Lower leg skin (tissue), 4 donors: ENCODE results near the gene KNCN. TPM values are rescaled to one million over a fixed set of nuclear protein-coding genes. Genes with fewer than 3 reads are reported as not detected.

Source experiments
- DNase-seq, 2 donors: peaks; one replicate each; pipeline ENCODE4 v3.0.0-alpha.2; 2019; ENCODE audit warnings: low spot score in 2 of 2
- H3K4me3 ChIP-seq: fragments of 200-600 bp; sonication (generic); 2 replicates; pipeline ENCODE4 v1.5.1; 2017; ENCODE audit warnings: mild to moderate bottlenecking, low read depth; ENCODE audit not compliant: poor library complexity, severe bottlenecking
- CTCF ChIP-seq, 3 donors: fragments of 450-650 bp; IDR thresholded peaks; one replicate each; pipeline ENCODE4 v1.5.1; 2016; ENCODE audit warnings: antibody characterized with exemption in 3 of 3, mild to moderate bottlenecking in 3 of 3, moderate library complexity in 2 of 3
- POLR2A ChIP-seq, 2 donors: fragments of 450-650 bp; IDR thresholded peaks; one replicate each; pipeline ENCODE4 v1.6.1; 2016 to 2017; ENCODE audit warnings: antibody characterized with exemption in 2 of 2, mild to moderate bottlenecking in 1 of 2, moderate library complexity in 1 of 2
- WGBS, 2 donors: methylation state at CpG; one replicate each; pipeline ENCODE4 v1.1.5; 2018; 5-methylcytosine and 5-hydroxymethylcytosine counted together
- intact Hi-C: fragments of 100-400 bp; cut with DNase I; formaldehyde crosslinking; loops from one replicate; pipeline ENCODE4 v1.15.0; 2023; ENCODE audit warnings: low total_unique reads
- total RNA-seq, 4 donors: library from RNA; depleted of rRNA; stranded (reverse); fragments of >200 nt; gene quantifications; one replicate each; pipeline ENCODE4 v1.1.0, GENCODE V29; 2016

KNCN gene
- total RNA-seq, 4 donors from 2014 or later = not detected

GRCh38 chr1:46550751-46551231 is 656 bp downstream of the KNCN start:
- no peak for DNase-seq
- TF ChIP-seq CTCF (IDR thresholded peaks at IDR 0.05) (no peak), POLR2A (IDR thresholded peaks at IDR 0.05) (no peak)
- intact Hi-C loops = no loop called here
- H3K4me3 ChIP-seq = no peak overlapping the region
- WGBS, 2 donors = 48 to 51% methylated on average over 17 of the region's 17 CpGs

GRCh38 chr1:46549697-46550681 is 1.5 kb downstream of the KNCN start:
- intact Hi-C loops = no loop called here
- no peak overlapping the region for H3K4me3 ChIP-seq
- TF ChIP-seq CTCF (IDR thresholded peaks at IDR 0.05) (no peak), POLR2A (IDR thresholded peaks at IDR 0.05) (no peak)
- 33 to 46% methylated on average over 12 to 15 of the region's 20 CpGs for WGBS, 2 donors
- no peak for DNase-seq

- DNase-seq = no peak
- intact Hi-C loops = no loop called here
- WGBS, 2 donors = 78 to 84% methylated on average over 19 to 22 of the region's 22 CpGs
- no peak for TF ChIP-seq CTCF (IDR thresholded peaks at IDR 0.05)
- TF ChIP-seq POLR2A (IDR thresholded peaks at IDR 0.05) = no peak
- no peak overlapping the region for H3K4me3 ChIP-seq
Measured at GRCh38 chr1:46547481-46548383, 3.7 kb downstream of the KNCN start.

- DNase-seq = no peak
- 71 to 72% methylated on average over 5 of the region's 5 CpGs for WGBS, 2 donors
- intact Hi-C loops = no loop called here
- H3K4me3 ChIP-seq = no peak overlapping the region
- TF ChIP-seq CTCF (IDR thresholded peaks at IDR 0.05) = no peak
Measured at GRCh38 chr1:46546210-46546609, 5.2 kb downstream of the KNCN start.

GRCh38 chr1:46545784-46546183 is 5.7 kb downstream of the KNCN start:
- no peak for DNase-seq
- 78 to 81% methylated on average over 3 of the region's 3 CpGs for WGBS, 2 donors
- intact Hi-C loops = no loop called here
- TF ChIP-seq CTCF (IDR thresholded peaks at IDR 0.05) (no peak), POLR2A (IDR thresholded peaks at IDR 0.05) (no peak)
- H3K4me3 ChIP-seq = no peak overlapping the region
